H1 (cell line): ENCODE results near the gene OVCH1. TPM values are rescaled to one million over a fixed set of nuclear protein-coding genes. Genes with fewer than 3 reads are reported as not detected.

Source experiments
- CTCF ChIA-PET: fragments of 300-600 bp; sonication (Branson Sonifier 250); formaldehyde crosslinking; loops from one replicate; lab custom pipeline; 2021; ENCODE audit not compliant: partially characterized antibody; lab: Charles Lee
- POLR2A ChIA-PET: fragments of 300-600 bp; sonication (Branson Sonifier 250); formaldehyde crosslinking; loops from one replicate; lab custom pipeline; 2021; ENCODE audit warnings: inconsistent platforms; ENCODE audit not compliant: partially characterized antibody; lab: Charles Lee
- DNase-seq, 2 experiments: peaks; one replicate each; pipeline versions ENCODE4 v3.0.0 to v3.0.0-alpha.2; 2010 to 2022; ENCODE audit warnings: low spot score in 2 of 2, low read depth in 1 of 2, mixed read lengths in 1 of 2
- FAIRE-seq: peaks from 2 replicates; lab custom pipeline; 2011; peaks lifted over from hg19 to GRCh38; lab: Jason Lieb, UNC
- H2AFZ ChIP-seq: 2 replicates; pipeline ENCODE4 v1.8.1; 2012; ENCODE audit warnings: low read length, inconsistent platforms
- H2AK5ac ChIP-seq: 2 replicates; pipeline ENCODE4 v1.6.1; 2013; ENCODE audit warnings: low read depth, low read length
- H2BK120ac ChIP-seq: replicated peaks from 2 replicates; pipeline ENCODE3; 2013; ENCODE audit warnings: low read depth, low read length, inconsistent platforms
- H2BK12ac ChIP-seq: 2 replicates; pipeline ENCODE4 v1.6.1; 2013; ENCODE audit warnings: low read depth, low read length
- H2BK15ac ChIP-seq: 2 replicates; pipeline ENCODE4 v1.6.1; 2013; ENCODE audit warnings: low read length
- H2BK20ac ChIP-seq: 2 replicates; pipeline ENCODE4 v1.6.1; 2013; ENCODE audit warnings: low read length
- H2BK5ac ChIP-seq: 2 replicates; pipeline ENCODE4 v1.6.1; 2013; ENCODE audit warnings: low read depth, low read length
- H3K14ac ChIP-seq: 2 replicates; pipeline ENCODE4 v1.6.1; 2013; ENCODE audit warnings: inconsistent platforms; ENCODE audit not compliant: insufficient read length
- H3K18ac ChIP-seq: 2 replicates; pipeline ENCODE4 v1.6.1; 2013; ENCODE audit warnings: low read length; ENCODE audit errors: extremely low read depth
- H3K23ac ChIP-seq: 2 replicates; pipeline ENCODE4 v1.6.1; 2013; ENCODE audit warnings: inconsistent platforms; ENCODE audit not compliant: insufficient read length
- H3K23me2 ChIP-seq: 2 replicates; pipeline ENCODE4 v1.6.1; 2013; ENCODE audit warnings: low read depth, low read length
- H3K27ac ChIP-seq: 2 replicates; pipeline ENCODE4 v1.6.1; 2011; ENCODE audit warnings: low read depth, low read length, inconsistent platforms
- H3K27me3 ChIP-seq, 4 experiments: replicated peaks in 1 of 4; 1 replicate in 1 of 4; 2 replicates in 3 of 4; pipeline versions ENCODE4 v1.6.1 to v1.8.1; 2011 to 2013; ENCODE audit warnings: low read length in 3 of 4, mild to moderate bottlenecking in 3 of 4, inconsistent platforms in 2 of 4, mixed read lengths in 2 of 4, moderate library complexity in 1 of 4; ENCODE audit not compliant: control insufficient read depth in 3 of 4, insufficient read depth in 3 of 4; ENCODE audit errors: extremely low read depth in 1 of 4
- H3K36me3 ChIP-seq, 4 experiments: 2 replicates each; pipeline versions ENCODE4 v1.6.1 to v1.8.1; 2011 to 2013; ENCODE audit warnings: mild to moderate bottlenecking in 4 of 4, low read length in 3 of 4, moderate library complexity in 2 of 4, control low read depth in 1 of 4, inconsistent platforms in 1 of 4; ENCODE audit not compliant: insufficient read depth in 4 of 4, control insufficient read depth in 2 of 4
- H3K4ac ChIP-seq: replicated peaks from 2 replicates; pipeline ENCODE3; 2013; ENCODE audit warnings: low read length, low read depth, mixed read lengths, inconsistent platforms; ENCODE audit not compliant: insufficient read length
- H3K4me1 ChIP-seq, 4 experiments: replicated peaks in 1 of 4; 1 replicate in 1 of 4; 2 replicates in 3 of 4; pipeline versions ENCODE4 v1.6.1 to v1.8.1; 2011 to 2013; ENCODE audit warnings: low read length in 3 of 4, inconsistent platforms in 2 of 4, mixed read lengths in 1 of 4; ENCODE audit not compliant: insufficient read depth in 4 of 4, control insufficient read depth in 3 of 4
- H3K4me2 ChIP-seq, 2 experiments: 2 replicates each; pipeline versions ENCODE4 v1.6.1 to v1.8.1; 2011 to 2013; ENCODE audit warnings: low read depth in 2 of 2, low read length in 2 of 2, control low read depth in 1 of 2, inconsistent platforms in 1 of 2, mild to moderate bottlenecking in 1 of 2; ENCODE audit not compliant: insufficient read depth in 1 of 2
- H3K4me3 ChIP-seq, 4 experiments: fragments of 200-600, 300-600 bp in 1 of 4; sonication (generic), shearing (Covaris generic), sonication (Bioruptor Twin) in 1 of 4; 2 replicates each; pipeline versions ENCODE4 v1.5.1 to v1.8.1; 2011 to 2016; ENCODE audit warnings: low read length in 4 of 4, low read depth in 3 of 4, control low read depth in 2 of 4, inconsistent platforms in 2 of 4, mild to moderate bottlenecking in 2 of 4, mixed read lengths in 1 of 4, moderate library complexity in 1 of 4; ENCODE audit not compliant: insufficient read depth in 2 of 4; ENCODE audit errors: extremely low read depth in 1 of 4
- H3K56ac ChIP-seq: replicated peaks from 2 replicates; pipeline ENCODE3; 2013; ENCODE audit warnings: low read depth, mild to moderate bottlenecking, mixed read lengths, low read length, inconsistent platforms; ENCODE audit not compliant: insufficient read length
- H3K79me1 ChIP-seq: 2 replicates; pipeline ENCODE4 v1.6.1; 2013; ENCODE audit warnings: low read depth, low read length, control low read depth
- H3K79me2 ChIP-seq, 2 experiments: 2 replicates each; pipeline versions ENCODE4 v1.6.1 to v1.8.1; 2012 to 2013; ENCODE audit warnings: low read length in 2 of 2, mild to moderate bottlenecking in 2 of 2, inconsistent platforms in 1 of 2; ENCODE audit not compliant: insufficient read depth in 2 of 2, control insufficient read depth in 1 of 2
- H3K9ac ChIP-seq, 4 experiments: replicated peaks in 1 of 4; 1 replicate in 1 of 4; 2 replicates in 3 of 4; pipeline versions ENCODE4 v1.6.1 to v1.8.1; 2011 to 2013; ENCODE audit warnings: low read depth in 3 of 4, low read length in 3 of 4, control low read depth in 2 of 4, mild to moderate bottlenecking in 2 of 4, moderate library complexity in 2 of 4, inconsistent platforms in 1 of 4; ENCODE audit errors: extremely low read depth in 1 of 4
- H3K9me3 ChIP-seq, 2 experiments: 2 replicates each; pipeline versions ENCODE4 v1.6.1 to v1.8.1; 2012 to 2013; ENCODE audit warnings: mild to moderate bottlenecking in 2 of 2, moderate library complexity in 2 of 2, control low read depth in 1 of 2, inconsistent platforms in 1 of 2, low read depth in 1 of 2, low read length in 1 of 2, mixed read lengths in 1 of 2; ENCODE audit not compliant: insufficient read depth in 2 of 2
- H4K20me1 ChIP-seq, 2 experiments: replicated peaks in 1 of 2; 2 replicates each; pipeline versions ENCODE3 to v1.8.1; 2011 to 2013; ENCODE audit warnings: inconsistent platforms in 2 of 2, low read length in 2 of 2, mild to moderate bottlenecking in 1 of 2; ENCODE audit not compliant: insufficient read depth in 2 of 2, control insufficient read depth in 1 of 2
- H4K5ac ChIP-seq: 2 replicates; pipeline ENCODE4 v1.6.1; 2013; ENCODE audit warnings: low read length, low read depth, mixed read lengths, inconsistent platforms; ENCODE audit not compliant: insufficient read length
- H4K8ac ChIP-seq: 2 replicates; pipeline ENCODE4 v1.8.0; 2013; ENCODE audit warnings: mild to moderate bottlenecking, moderate library complexity, low read length, inconsistent platforms; ENCODE audit not compliant: insufficient read depth; ENCODE audit errors: extremely low read depth
- H4K91ac ChIP-seq: replicated peaks from 2 replicates; pipeline ENCODE3; 2013; ENCODE audit warnings: low read length, mixed read lengths, inconsistent platforms; ENCODE audit not compliant: insufficient read length
- CBX8 ChIP-seq: fragments of 300-800, 300-1000 bp; sonication (generic); IDR thresholded peaks from 2 replicates; pipeline ENCODE4 v1.7.1; 2016; ENCODE audit warnings: low read depth, low read length, borderline replicate concordance
- CEBPB ChIP-seq: IDR thresholded peaks from 2 replicates; pipeline ENCODE4 v1.6.1; 2012; ENCODE audit warnings: low read depth, low read length
- CREB1 ChIP-seq: IDR thresholded peaks from 2 replicates; pipeline ENCODE4 v1.6.1; 2012; ENCODE audit warnings: inconsistent platforms
- CTCF ChIP-seq, 3 experiments: IDR thresholded peaks; 1 replicate in 2 of 3; 2 replicates in 1 of 3; pipeline versions ENCODE4 v1.5.1 to v1.6.1; 2011; ENCODE audit warnings: low read length in 3 of 3, mild to moderate bottlenecking in 3 of 3, inconsistent platforms in 2 of 3, low read depth in 1 of 3, moderate library complexity in 1 of 3; ENCODE audit not compliant: insufficient read depth in 1 of 3; ENCODE audit errors: control extremely low read depth in 1 of 3
- FOSL1 ChIP-seq: IDR thresholded peaks from 2 replicates; pipeline ENCODE4 v1.6.1; 2011; ENCODE audit warnings: mild to moderate bottlenecking, low read depth, low read length, moderate library complexity; ENCODE audit not compliant: insufficient read depth
- GTF2F1 ChIP-seq: IDR thresholded peaks from 2 replicates; pipeline ENCODE4 v1.6.1; 2012; ENCODE audit warnings: low read depth, low read length, improper control_type of control experiment, borderline replicate concordance
- HDAC6 ChIP-seq: IDR thresholded peaks from one replicate; pipeline ENCODE4 v1.7.1; 2012; ENCODE audit warnings: low read depth, mild to moderate bottlenecking, inconsistent platforms, low read length, moderate library complexity
- RAD21 ChIP-seq, 2 experiments: IDR thresholded peaks in 1 of 2; conservative IDR thresholded peaks in 1 of 2; 2 replicates each; pipeline ENCODE4 v1.6.1; 2011; ENCODE audit warnings: low read depth in 2 of 2, low read length in 2 of 2, improper control_type of control experiment in 1 of 2, inconsistent platforms in 1 of 2, mild to moderate bottlenecking in 1 of 2, moderate library complexity in 1 of 2
- RFX5 ChIP-seq: IDR thresholded peaks from 2 replicates; pipeline ENCODE4 v1.6.1; 2011; ENCODE audit warnings: low read depth, low read length, improper control_type of control experiment, borderline replicate concordance
- RNF2 ChIP-seq: fragments of 200-900, 300-1000 bp; sonication (generic); IDR thresholded peaks from 2 replicates; pipeline ENCODE4 v1.7.1; 2016; ENCODE audit warnings: borderline replicate concordance, low read depth, mild to moderate bottlenecking, antibody characterized with exemption, low read length; ENCODE audit not compliant: poor library complexity, severe bottlenecking; ENCODE audit errors: missing control alignments
- TBP ChIP-seq: IDR thresholded peaks from 2 replicates; pipeline ENCODE4 v1.6.1; 2011; ENCODE audit warnings: low read depth, low read length, improper control_type of control experiment
- WGBS, 2 experiments: shearing (Covaris generic) in 1 of 2; methylation state at CpG; one replicate each; pipeline versions ENCODE4 v1.1.6 to v1.1.7; 2013 to 2015; ENCODE audit warnings: low lambda C conversion rate in 2 of 2, mixed read lengths in 2 of 2, inconsistent platforms in 1 of 2, low coverage in 1 of 2, missing lambda C conversion rate in 1 of 2; ENCODE audit not compliant: insufficient replicate concordance in 2 of 2, insufficient coverage in 1 of 2, insufficient read length in 1 of 2; ENCODE audit errors: extremely low coverage in 1 of 2, missing lambda C conversion rate in 1 of 2; 5-methylcytosine and 5-hydroxymethylcytosine counted together
- polyA plus RNA-seq, 7 experiments: library from polyadenylated mRNA; depleted of rRNA in 3 of 7; stranded (reverse) in 5 of 7; unstranded in 2 of 7; fragments of >200 nt in 5 of 7; fragments of 200-250 nt in 2 of 7; gene quantifications; 1 replicate in 5 of 7; 2 replicates in 1 of 7; 4 replicates in 1 of 7; pipeline versions ENCODE4 v1.2.1 to v1.2.3, GENCODE V29; 2011 to 2013; ENCODE audit warnings: missing spikeins in 2 of 7, mixed read lengths in 2 of 7
- total RNA-seq: library from RNA; stranded (reverse); fragmentation: NEBNext Ultra II Directional; extraction: Animal tissue kit (Norgen Biotek cat#: 25700); gene quantifications from 2 replicates; pipeline ENCODE4 v1.2.1, GENCODE V29; 2021

Gene OVCH1
- total and polyA plus RNA-seq, 2 of the 8 experiments (the other 6 are each of a cell fraction or from before 2014, with no cell fraction given): 0.07 TPM; not detected in 1

- ChIA-PET CTCF (interaction anchor here (0.9 to 1.9 kb wide), 6 partner anchors 9 to 92 kb away, joined by 3 to 8 read pairs (median 4); no protein-coding TSS in a partner anchor), POLR2A (no interaction called here)
- no peak overlapping the region for H3K4ac ChIP-seq
- FAIRE-seq (no peak), DNase-seq (no peak)
- H3K9me3 ChIP-seq: peaks cover 3 to 7% of the 10 kb centered on the region in 2 experiments; a peak in 2 of 4 replicates
- no peak overlapping the region for H2BK5ac ChIP-seq
- no peaks in the 10 kb centered on the region for H3K36me3 ChIP-seq
- peaks cover 0 to 5% (median 0%) of the 10 kb centered on the region in 4 experiments; a peak in 1 of 7 replicates for H3K4me1 ChIP-seq
- no peak overlapping the region for H2AK5ac ChIP-seq
- no peak overlapping the region for H4K8ac ChIP-seq
- no peak overlapping the region for H2BK120ac ChIP-seq
- no peaks in the 10 kb centered on the region for H3K79me2 ChIP-seq
- 88% methylated on average over 4 of the region's 4 CpGs; no CpG with 5 or more reads in 1 of the 2 experiments for WGBS, 2 experiments
- H2BK15ac ChIP-seq: no peak overlapping the region
- H3K56ac ChIP-seq: no peak overlapping the region
- H2BK12ac ChIP-seq: no peak overlapping the region
- H4K5ac ChIP-seq: no peak overlapping the region
- no peak overlapping the region for H2AFZ ChIP-seq
- H3K27me3 ChIP-seq: no peaks in the 10 kb centered on the region
- no peaks in the 10 kb centered on the region for H3K79me1 ChIP-seq
- no peaks in the 10 kb centered on the region for H3K23me2 ChIP-seq
- no peak overlapping the region for H3K9ac ChIP-seq
- no peak overlapping the region for H3K23ac ChIP-seq
- no peak overlapping the region for H2BK20ac ChIP-seq
- no peak overlapping the region for H3K18ac ChIP-seq
- H3K27ac ChIP-seq: no peak overlapping the region
- H3K4me2 ChIP-seq: no peak overlapping the region
- no peak overlapping the region for H3K14ac ChIP-seq
- TF ChIP-seq TBP: no peak
- no peak for TF ChIP-seq GTF2F1
- TF ChIP-seq CTCF (IDR thresholded peaks at IDR 0.05; ENCODE audit: control extremely low read depth in 1 of 3, insufficient read depth in 1 of 3, low read depth in 1 of 3, low read length in 3 of 3): peak in 2 of 3 experiments; percentile 36 to 56; a peak in 2 of 4 replicates
- no peak for TF ChIP-seq RFX5
- no peak for TF ChIP-seq RNF2
- no peak for TF ChIP-seq CREB1
- TF ChIP-seq CBX8: no peak
- TF ChIP-seq HDAC6: no peak
- no peak for TF ChIP-seq CEBPB
- TF ChIP-seq FOSL1: no peak
- peak; percentile 45 to 49 for TF ChIP-seq RAD21 (IDR thresholded peaks at IDR 0.05 in 1 of 2, conservative IDR thresholded peaks at IDR 0.05 in 1 of 2; ENCODE audit: low read depth in 2 of 2, low read length in 2 of 2)
- no peak overlapping the region for H3K4me3 ChIP-seq
- no peaks in the 10 kb centered on the region for H4K20me1 ChIP-seq
- no peak overlapping the region for H4K91ac ChIP-seq
These were observed 69.5 kb downstream of the OVCH1 start for GRCh38 chr12:29427964-29428363.
